ENCODE measurements around the gene RBM11. TPM values are rescaled to one million over a fixed set of nuclear protein-coding genes. Genes with fewer than 3 reads are reported as not detected.
A peak's percentile ranks its signal among the peaks of the same experiment; 100 is the strongest.

RBM11 gene
- total and polyA plus RNA-seq, 9 of the 15 experiments (the other 6 are each of a cell fraction or from before 2014, with no cell fraction given): 0.98 to 5.3 (median 2.9) TPM

DNA sequence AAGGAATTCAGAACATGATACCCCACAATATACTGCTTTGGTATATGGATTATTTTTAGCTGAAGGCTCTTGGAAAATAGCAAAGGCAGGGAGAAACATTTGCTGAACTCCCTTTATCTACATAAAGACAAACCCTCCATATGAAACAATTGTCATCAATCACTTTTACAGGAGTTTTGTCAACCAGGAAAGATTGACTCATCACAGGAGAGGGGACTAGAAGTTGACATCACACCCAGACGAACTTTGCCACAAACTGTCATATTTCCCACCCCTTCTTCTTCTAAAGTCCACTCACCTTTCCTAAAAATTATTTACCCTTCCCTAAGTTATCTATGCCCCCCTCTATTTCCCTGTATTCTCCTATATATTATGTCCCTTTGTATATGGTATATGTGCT, 47.9 kb downstream of the RBM11 start (continued):
- TF ChIP-seq, protein P1, sequence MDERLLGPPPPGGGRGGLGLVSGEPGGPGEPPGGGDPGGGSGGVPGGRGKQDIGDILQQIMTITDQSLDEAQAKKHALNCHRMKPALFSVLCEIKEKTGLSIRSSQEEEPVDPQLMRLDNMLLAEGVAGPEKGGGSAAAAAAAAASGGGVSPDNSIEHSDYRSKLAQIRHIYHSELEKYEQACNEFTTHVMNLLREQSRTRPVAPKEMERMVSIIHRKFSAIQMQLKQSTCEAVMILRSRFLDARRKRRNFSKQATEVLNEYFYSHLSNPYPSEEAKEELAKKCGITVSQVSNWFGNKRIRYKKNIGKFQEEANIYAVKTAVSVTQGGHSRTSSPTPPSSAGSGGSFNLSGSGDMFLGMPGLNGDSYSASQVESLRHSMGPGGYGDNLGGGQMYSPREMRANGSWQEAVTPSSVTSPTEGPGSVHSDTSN (CRISPR knock-in tag; IDR thresholded peaks at IDR 0.05; ENCODE audit: low read depth): no peak
- TF ChIP-seq, protein P1 (tag; conservative IDR thresholded peaks at IDR 0.05; ENCODE audit: low read depth): peak; percentile 87
- TF ChIP-seq CBFA2T3 (IDR thresholded peaks at IDR 0.05) (0 out of 2 replicates have a peak, but pooled peaks have one; percentile 28), ZNF224 (CRISPR knock-in tag; IDR thresholded peaks at IDR 0.05) (no peak), SMARCE1 (IDR thresholded peaks at IDR 0.05) (peak; percentile 60; the same call in 1 of the 2 replicates), EP300 (IDR thresholded peaks at IDR 0.05; ENCODE audit: low read length) (peak; percentile 27; the same call in 1 of the 2 replicates)
- TF ChIP-seq, protein P2, sequence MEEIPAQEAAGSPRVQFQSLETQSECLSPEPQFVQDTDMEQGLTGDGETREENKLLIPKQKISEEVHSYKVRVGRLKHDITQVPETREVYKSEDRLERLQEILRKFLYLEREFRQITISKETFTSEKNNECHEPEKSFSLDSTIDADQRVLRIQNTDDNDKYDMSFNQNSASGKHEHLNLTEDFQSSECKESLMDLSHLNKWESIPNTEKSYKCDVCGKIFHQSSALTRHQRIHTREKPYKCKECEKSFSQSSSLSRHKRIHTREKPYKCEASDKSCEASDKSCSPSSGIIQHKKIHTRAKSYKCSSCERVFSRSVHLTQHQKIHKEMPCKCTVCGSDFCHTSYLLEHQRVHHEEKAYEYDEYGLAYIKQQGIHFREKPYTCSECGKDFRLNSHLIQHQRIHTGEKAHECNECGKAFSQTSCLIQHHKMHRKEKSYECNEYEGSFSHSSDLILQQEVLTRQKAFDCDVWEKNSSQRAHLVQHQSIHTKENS (CRISPR knock-in tag; IDR thresholded peaks at IDR 0.05): no peak

DNA sequence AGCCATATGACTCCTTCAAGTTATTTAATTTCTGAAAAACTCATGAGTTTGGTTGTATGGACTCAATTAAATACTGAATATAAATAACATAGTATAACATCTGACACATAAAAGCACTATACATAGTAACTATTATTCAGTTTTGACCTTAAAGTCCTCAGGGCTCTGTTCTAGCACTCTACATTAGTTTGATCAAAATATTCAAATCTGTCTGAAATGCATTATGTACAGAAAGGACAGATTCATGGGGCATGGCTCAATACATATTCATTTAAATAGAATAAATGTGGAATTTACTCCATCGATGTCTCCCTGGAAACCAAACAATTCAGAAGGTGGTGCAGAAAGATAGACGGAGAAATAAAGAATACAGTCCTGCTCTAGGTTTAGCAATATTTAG, 49.1 kb downstream of the RBM11 start:
- no peaks in the 10 kb centered on the region for H3K9me1 ChIP-seq (ENCODE audit: control insufficient read depth, insufficient read depth, low read length)
- no peaks in the 10 kb centered on the region for H3K27me3 ChIP-seq (ENCODE audit: control insufficient read depth in 2 of 2, insufficient read depth in 2 of 2, low read length in 2 of 2)
- H3K4me2 ChIP-seq (ENCODE audit: insufficient read depth, low read length): no peak overlapping the region
- POLR2A ChIA-PET: no interaction called here
- in situ Hi-C loops (cut with MboI): no loop called here
- intact Hi-C loops (cut with micrococcal nuclease): loop anchor here (10.0 kb wide), 1 partner anchor 170 kb away; no protein-coding TSS in a partner anchor
- no peak overlapping the region for H3K27ac ChIP-seq (ENCODE audit: extremely low read depth, low read depth, low read length)
- H3K4me1 ChIP-seq (replicated peaks in 1 of 2; ENCODE audit: control insufficient read depth in 2 of 2, insufficient read depth in 2 of 2, low read length in 2 of 2): no peaks in the 10 kb centered on the region; a peak in 1 of 5 replicates
- DNase-seq (ENCODE audit: extremely low read depth in 1 of 4, low spot score in 3 of 4) (no peak), ATAC-seq (no peak), FAIRE-seq (no peak)
- no peaks in the 10 kb centered on the region for H3K36me3 ChIP-seq (ENCODE audit: control insufficient read depth, insufficient read depth, low read length)
- no peaks in the 10 kb centered on the region for H3K79me2 ChIP-seq (ENCODE audit: control insufficient read depth, insufficient read depth, low read length)
- no TSS peak for BruUV-seq (replicated peaks)
- no peak overlapping the region for H3K4me3 ChIP-seq
- H3K9ac ChIP-seq (ENCODE audit: insufficient read depth in 1 of 2, low read depth in 2 of 2, low read length in 2 of 2): no peak overlapping the region
- H4K20me1 ChIP-seq (replicated peaks; ENCODE audit: control insufficient read depth, insufficient read depth, low read length): no peaks in the 10 kb centered on the region
- CTCF ChIA-PET (ENCODE audit: low intra/inter-chr PET ratio): no interaction called here
- no peaks in the 10 kb centered on the region for H3K9me3 ChIP-seq (replicated peaks; ENCODE audit: control insufficient read depth, insufficient read depth, low read depth, low read length)
- no peak overlapping the region for H2AFZ ChIP-seq (ENCODE audit: low read depth, low read length)
- WGBS (ENCODE audit: insufficient coverage, low coverage, missing lambda C conversion rate): 39% methylated on average over 2 of the region's 2 CpGs
- no peak for TF ChIP-seq XRCC5 (IDR thresholded peaks at IDR 0.05; ENCODE audit: low read depth, low read length)
- TF ChIP-seq, protein P3, sequence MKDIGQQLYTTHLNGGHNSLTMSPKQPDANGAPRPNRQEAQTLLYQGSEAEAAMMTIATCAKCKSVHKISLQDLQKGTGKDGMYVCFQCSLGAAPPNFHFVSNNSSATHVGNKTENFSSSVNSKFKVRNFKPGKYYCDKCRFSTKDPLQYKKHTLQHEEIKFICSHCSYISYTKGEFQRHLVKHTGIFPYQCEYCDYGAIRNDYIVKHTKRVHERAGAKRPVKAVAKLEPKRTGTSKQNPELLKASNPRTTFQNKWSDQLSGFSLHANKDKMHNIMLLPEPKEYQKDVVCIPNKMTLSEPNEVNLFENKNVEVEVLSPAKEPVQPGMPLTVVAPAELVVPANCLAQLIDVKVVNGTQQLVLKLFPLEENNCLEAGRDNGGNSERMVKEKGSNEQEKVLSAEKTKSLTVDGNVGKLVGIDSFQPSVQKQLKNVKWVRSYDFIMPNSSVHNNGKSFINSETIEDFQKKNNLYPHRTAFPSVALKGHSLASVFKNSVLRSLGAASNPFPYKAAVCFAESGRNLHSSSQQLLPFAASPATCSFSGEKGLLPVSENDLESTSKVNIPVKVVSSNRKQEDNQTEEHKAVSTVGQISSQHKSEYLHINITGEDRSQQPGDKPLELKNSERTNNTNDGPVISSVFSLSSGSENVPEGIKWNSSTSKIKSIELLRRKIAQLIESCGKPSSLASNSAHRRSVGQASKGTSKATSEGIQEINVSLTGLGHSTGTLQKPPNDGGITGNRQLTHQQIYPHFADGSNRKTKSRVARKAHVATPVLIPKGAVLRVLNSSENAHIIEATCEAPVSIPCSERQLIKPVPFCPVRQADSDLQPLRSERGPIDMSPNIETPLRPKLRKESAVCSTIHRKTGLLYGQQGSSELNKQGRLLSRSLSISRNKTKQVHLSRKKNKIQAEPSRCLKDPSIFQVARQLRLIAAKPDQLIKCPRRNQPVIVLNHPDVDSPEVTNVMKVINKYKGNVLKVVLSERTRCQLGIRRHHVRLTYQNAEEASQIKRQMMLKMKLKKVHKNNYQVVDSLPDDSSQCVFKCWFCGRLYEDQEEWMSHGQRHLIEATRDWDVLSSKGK (CRISPR knock-in tag; IDR thresholded peaks at IDR 0.05): no peak
- TF ChIP-seq PHTF2 (CRISPR knock-in tag; IDR thresholded peaks at IDR 0.05): no peak
- TF ChIP-seq MTA2 (IDR thresholded peaks at IDR 0.05; ENCODE audit: low read depth): no peak
- TF ChIP-seq ZNF224 (CRISPR knock-in tag; IDR thresholded peaks at IDR 0.05): no peak
- TF ChIP-seq, protein P4, sequence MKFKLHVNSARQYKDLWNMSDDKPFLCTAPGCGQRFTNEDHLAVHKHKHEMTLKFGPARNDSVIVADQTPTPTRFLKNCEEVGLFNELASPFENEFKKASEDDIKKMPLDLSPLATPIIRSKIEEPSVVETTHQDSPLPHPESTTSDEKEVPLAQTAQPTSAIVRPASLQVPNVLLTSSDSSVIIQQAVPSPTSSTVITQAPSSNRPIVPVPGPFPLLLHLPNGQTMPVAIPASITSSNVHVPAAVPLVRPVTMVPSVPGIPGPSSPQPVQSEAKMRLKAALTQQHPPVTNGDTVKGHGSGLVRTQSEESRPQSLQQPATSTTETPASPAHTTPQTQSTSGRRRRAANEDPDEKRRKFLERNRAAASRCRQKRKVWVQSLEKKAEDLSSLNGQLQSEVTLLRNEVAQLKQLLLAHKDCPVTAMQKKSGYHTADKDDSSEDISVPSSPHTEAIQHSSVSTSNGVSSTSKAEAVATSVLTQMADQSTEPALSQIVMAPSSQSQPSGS (CRISPR knock-in tag; IDR thresholded peaks at IDR 0.05): no peak
- no peak for TF ChIP-seq STAT5B (CRISPR knock-in tag; IDR thresholded peaks at IDR 0.05)
- TF ChIP-seq TSC22D4 (tag; IDR thresholded peaks at IDR 0.05): no peak

Measured in K562 (cell line).